ENCODE measurements around the gene MAPK8IP3. TPM values are rescaled to one million over a fixed set of nuclear protein-coding genes. Genes with fewer than 3 reads are reported as not detected.

MAPK8IP3 gene, protein sequence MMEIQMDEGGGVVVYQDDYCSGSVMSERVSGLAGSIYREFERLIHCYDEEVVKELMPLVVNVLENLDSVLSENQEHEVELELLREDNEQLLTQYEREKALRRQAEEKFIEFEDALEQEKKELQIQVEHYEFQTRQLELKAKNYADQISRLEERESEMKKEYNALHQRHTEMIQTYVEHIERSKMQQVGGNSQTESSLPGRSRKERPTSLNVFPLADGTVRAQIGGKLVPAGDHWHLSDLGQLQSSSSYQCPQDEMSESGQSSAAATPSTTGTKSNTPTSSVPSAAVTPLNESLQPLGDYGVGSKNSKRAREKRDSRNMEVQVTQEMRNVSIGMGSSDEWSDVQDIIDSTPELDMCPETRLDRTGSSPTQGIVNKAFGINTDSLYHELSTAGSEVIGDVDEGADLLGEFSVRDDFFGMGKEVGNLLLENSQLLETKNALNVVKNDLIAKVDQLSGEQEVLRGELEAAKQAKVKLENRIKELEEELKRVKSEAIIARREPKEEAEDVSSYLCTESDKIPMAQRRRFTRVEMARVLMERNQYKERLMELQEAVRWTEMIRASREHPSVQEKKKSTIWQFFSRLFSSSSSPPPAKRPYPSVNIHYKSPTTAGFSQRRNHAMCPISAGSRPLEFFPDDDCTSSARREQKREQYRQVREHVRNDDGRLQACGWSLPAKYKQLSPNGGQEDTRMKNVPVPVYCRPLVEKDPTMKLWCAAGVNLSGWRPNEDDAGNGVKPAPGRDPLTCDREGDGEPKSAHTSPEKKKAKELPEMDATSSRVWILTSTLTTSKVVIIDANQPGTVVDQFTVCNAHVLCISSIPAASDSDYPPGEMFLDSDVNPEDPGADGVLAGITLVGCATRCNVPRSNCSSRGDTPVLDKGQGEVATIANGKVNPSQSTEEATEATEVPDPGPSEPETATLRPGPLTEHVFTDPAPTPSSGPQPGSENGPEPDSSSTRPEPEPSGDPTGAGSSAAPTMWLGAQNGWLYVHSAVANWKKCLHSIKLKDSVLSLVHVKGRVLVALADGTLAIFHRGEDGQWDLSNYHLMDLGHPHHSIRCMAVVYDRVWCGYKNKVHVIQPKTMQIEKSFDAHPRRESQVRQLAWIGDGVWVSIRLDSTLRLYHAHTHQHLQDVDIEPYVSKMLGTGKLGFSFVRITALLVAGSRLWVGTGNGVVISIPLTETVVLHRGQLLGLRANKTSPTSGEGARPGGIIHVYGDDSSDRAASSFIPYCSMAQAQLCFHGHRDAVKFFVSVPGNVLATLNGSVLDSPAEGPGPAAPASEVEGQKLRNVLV (N-terminal part only)
- total RNA-seq, result 63.0 TPM
- long read RNA-seq, full-length matches to known transcripts, result 4 of 49 reads
- long read RNA-seq, partial matches to known transcripts, result 36 of 49 reads
- long read RNA-seq, other reads (novel, unspliced or antisense), result 9 of 49 reads

DNA sequence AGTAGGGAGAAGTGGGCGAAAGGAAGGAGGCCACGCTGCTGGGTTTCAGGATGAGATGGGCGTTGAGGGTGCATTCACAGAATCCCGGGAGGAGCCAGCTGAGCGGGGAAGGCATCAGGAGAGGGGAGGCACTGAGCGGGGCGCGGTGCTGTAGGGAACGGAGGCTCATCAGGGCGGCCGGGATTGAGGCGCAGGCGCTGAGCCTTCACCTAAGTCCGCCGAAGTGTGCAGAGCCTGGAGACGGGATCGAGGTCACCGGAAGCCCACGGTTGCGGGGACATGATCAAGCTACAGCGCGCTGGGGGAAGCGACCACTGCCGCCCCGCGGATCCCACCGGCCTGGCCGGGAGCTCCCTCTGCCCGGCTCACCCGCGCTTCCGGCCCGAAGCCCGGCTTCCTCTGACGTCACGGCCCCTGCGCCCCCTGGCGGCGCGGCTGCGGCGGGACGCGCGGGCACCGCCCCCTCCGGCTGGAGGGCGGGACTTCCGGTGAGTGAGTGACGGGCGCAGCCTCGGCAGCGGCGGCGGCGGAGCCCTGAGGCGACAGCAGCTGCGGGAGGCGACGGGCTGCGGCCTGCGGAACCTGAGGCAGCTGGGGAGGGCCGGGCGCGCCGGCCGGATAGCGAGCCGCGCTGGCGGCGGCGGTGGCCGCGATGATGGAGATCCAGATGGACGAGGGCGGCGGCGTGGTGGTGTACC, at the start of gene MAPK8IP3:
MAPK8IP3 (plus strand) TSS at position 508 of the 698 bp plus-strand sequence; CDS start at position 653, 145 bp downstream.
- DNase-seq (peak; percentile 92), ATAC-seq (peak; percentile 97 to 98)
- Histone ChIP-seq H3K36me3 (peaks cover 26% of the 10 kb centered on the region), H3K27ac (peak within 1 kb of the TSS; percentile 97), H3K4me3 (peak within 1 kb of the TSS; percentile 99), H3K4me1 (peaks cover 27% of the 10 kb centered on the region), H3K9me3 (no peaks in the 10 kb centered on the region), H3K27me3 (ENCODE audit: low read depth) (no peaks in the 10 kb centered on the region)
- TF ChIP-seq, protein P1, sequence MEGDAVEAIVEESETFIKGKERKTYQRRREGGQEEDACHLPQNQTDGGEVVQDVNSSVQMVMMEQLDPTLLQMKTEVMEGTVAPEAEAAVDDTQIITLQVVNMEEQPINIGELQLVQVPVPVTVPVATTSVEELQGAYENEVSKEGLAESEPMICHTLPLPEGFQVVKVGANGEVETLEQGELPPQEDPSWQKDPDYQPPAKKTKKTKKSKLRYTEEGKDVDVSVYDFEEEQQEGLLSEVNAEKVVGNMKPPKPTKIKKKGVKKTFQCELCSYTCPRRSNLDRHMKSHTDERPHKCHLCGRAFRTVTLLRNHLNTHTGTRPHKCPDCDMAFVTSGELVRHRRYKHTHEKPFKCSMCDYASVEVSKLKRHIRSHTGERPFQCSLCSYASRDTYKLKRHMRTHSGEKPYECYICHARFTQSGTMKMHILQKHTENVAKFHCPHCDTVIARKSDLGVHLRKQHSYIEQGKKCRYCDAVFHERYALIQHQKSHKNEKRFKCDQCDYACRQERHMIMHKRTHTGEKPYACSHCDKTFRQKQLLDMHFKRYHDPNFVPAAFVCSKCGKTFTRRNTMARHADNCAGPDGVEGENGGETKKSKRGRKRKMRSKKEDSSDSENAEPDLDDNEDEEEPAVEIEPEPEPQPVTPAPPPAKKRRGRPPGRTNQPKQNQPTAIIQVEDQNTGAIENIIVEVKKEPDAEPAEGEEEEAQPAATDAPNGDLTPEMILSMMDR (IDR thresholded peaks at IDR 0.05), result peak; percentile 98
- intact Hi-C loops (cut with DNase I), result no loop called here

DNA sequence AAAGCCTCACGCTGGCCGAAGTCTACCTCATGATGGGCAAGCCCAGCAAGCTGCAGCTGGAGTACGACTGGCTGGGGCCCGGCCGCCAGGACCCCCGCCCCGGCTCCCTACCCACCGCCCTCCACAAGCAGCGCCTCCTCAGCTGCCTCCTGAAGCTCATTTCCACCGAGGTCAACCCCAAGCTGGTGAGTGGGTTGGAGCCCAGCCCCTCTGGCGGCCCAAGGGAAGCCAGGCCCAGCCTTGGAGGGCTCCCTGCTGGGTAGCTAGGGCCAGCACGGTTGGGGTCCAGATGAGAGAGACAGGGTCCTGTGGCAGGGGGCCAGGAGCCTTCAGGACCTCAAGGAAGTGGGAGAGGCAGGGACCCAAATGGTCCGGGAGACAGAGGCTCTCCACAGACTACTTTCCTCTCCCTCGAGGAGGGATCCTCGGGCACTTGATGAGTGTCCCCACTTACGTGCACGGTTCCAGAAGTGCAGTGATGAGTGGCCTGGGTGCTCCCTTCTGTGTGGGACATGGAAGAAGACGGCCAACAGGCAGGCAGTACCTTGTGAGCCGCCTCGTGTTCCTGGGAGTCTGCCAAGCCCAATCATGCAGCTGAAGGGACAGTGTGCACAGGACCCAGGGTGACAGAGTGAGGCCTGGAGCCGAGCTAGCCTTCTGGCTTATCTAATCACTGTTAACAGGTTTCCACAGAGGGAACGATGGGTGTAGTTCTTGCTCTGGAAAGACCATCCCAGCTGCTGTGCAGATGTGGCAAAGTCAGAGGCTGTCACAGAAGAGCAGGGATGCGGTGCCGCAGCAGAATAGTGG, 49.0 kb upstream of the MAPK8IP3 start:
- Histone ChIP-seq H3K27ac (no peak overlapping the region), H3K9me3 (no peaks in the 10 kb centered on the region), H3K27me3 (ENCODE audit: low read depth) (no peaks in the 10 kb centered on the region), H3K36me3 (peaks cover 89% of the 10 kb centered on the region), H3K4me1 (no peaks in the 10 kb centered on the region), H3K4me3 (no peak overlapping the region)
- DNase-seq (no peak), ATAC-seq (no peak)
- TF ChIP-seq, protein P1 (IDR thresholded peaks at IDR 0.05), result no peak
- intact Hi-C loops (cut with DNase I), result no loop called here

DNA sequence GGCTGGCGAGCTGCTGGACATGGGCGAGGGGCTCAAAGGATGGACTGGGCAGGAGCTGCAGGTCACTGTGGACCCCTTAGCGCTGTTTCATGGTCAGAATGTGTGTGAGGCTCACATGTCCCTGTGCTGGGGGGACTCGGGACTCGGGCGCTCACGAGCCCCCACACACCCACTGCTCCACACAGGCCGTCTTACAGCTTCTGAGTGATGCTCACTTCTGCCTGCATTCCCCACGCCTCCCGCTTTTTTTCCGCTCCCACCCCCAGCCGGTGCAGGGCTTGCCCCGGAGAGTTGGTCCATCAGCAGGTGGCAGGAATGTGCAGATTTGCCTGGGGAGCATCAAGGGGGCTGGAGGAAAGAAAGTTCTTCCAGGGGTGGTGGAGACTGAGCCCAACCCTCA, 48.2 kb upstream of the MAPK8IP3 start:
- TF ChIP-seq, protein P1 (IDR thresholded peaks at IDR 0.05), result no peak
- Histone ChIP-seq H3K27me3 (ENCODE audit: low read depth) (no peaks in the 10 kb centered on the region), H3K27ac (no peak overlapping the region), H3K4me3 (no peak overlapping the region), H3K9me3 (no peaks in the 10 kb centered on the region), H3K36me3 (peaks cover 89% of the 10 kb centered on the region), H3K4me1 (no peaks in the 10 kb centered on the region)
- DNase-seq, result no peak
- intact Hi-C loops (cut with DNase I), result no loop called here
- no peak for ATAC-seq

DNA sequence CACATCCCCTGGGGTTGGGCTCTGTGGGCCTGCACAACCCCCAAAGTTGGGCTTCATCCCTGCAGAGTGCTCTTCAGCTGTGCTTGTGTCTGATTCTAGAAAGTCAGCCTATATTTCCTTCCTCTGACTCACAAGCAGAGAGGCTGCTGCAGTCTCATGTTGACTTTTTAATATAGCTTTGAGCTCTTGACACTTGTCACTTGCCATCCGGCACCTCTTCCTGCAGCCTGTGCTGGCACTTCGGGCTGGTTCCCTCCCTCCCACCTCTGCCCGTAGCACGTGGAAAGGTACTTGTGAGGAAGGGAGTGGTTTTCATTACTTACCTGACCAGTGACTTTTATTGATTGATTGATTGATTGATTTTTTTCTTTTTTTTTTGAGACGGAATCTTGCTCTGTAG, 47.0 kb upstream of the MAPK8IP3 start:
- ATAC-seq, result no peak
- intact Hi-C loops (cut with DNase I), result no loop called here
- no peaks in the 10 kb centered on the region for H3K4me1 ChIP-seq
- no peak for DNase-seq
- H3K27ac ChIP-seq, result no peak overlapping the region
- no peaks in the 10 kb centered on the region for H3K27me3 ChIP-seq (ENCODE audit: low read depth)
- H3K4me3 ChIP-seq, result no peak overlapping the region
- no peaks in the 10 kb centered on the region for H3K9me3 ChIP-seq
- H3K36me3 ChIP-seq, result peaks cover 89% of the 10 kb centered on the region
- TF ChIP-seq, protein P1 (IDR thresholded peaks at IDR 0.05), result no peak

Measured in lower lobe of right lung (tissue), 2 donors.